ENCODE measurements around the gene TAMALIN.
A peak's percentile ranks its signal among the peaks of the same experiment; 100 is the strongest.

TAMALIN gene

GRCh38 chr12:52063082-52063924 is 56.6 kb downstream of the TAMALIN start:
- Mint-ChIP-seq H3K27me3 (peaks cover 19% of the 10 kb centered on the region), H3K27ac (no peak overlapping the region), H3K4me1 (ENCODE audit: low read depth) (peaks cover 14% of the 10 kb centered on the region), H3K36me3 (ENCODE audit: low read depth) (no peaks in the 10 kb centered on the region), H3K4me3 (no peak overlapping the region), H3K9me3 (no peaks in the 10 kb centered on the region)
- intact Hi-C loops (cut with micrococcal nuclease): no loop called here

- Mint-ChIP-seq H3K27me3 (peaks cover 19% of the 10 kb centered on the region), H3K4me3 (no peak overlapping the region), H3K36me3 (ENCODE audit: low read depth) (no peaks in the 10 kb centered on the region), H3K9me3 (no peaks in the 10 kb centered on the region), H3K27ac (peak overlapping the region; percentile 4), H3K4me1 (ENCODE audit: low read depth) (peaks cover 14% of the 10 kb centered on the region)
- intact Hi-C loops (cut with micrococcal nuclease): no loop called here
Observed at GRCh38 chr12:52063981-52064649, 57.4 kb downstream of the TAMALIN start.
